Measurements from ENCODE around the gene HNRNPA0.

DNA sequence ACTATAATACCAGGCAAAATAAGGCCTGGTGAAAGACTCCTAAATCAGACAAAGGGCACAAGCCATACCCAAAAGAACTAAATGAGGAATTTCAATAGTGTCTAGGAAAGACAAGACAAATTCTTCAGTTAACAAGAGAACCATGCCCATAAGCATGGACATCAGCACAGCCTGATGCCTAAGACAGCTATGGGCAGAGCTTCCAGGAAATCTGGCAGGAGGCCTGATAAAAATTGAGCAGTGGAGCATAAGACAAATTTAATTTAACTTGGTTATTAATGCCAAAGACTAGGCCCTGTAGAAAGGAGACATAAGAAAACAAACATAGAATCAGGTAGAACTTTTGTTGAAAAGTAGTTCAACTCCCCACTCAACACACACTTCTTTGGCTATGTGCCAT is 35.6 kb downstream of the HNRNPA0 start:
- TF ChIP-seq, protein P1, sequence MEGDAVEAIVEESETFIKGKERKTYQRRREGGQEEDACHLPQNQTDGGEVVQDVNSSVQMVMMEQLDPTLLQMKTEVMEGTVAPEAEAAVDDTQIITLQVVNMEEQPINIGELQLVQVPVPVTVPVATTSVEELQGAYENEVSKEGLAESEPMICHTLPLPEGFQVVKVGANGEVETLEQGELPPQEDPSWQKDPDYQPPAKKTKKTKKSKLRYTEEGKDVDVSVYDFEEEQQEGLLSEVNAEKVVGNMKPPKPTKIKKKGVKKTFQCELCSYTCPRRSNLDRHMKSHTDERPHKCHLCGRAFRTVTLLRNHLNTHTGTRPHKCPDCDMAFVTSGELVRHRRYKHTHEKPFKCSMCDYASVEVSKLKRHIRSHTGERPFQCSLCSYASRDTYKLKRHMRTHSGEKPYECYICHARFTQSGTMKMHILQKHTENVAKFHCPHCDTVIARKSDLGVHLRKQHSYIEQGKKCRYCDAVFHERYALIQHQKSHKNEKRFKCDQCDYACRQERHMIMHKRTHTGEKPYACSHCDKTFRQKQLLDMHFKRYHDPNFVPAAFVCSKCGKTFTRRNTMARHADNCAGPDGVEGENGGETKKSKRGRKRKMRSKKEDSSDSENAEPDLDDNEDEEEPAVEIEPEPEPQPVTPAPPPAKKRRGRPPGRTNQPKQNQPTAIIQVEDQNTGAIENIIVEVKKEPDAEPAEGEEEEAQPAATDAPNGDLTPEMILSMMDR (IDR thresholded peaks at IDR 0.05) = no peak
- TF ChIP-seq POLR2A (IDR thresholded peaks at IDR 0.05) = no peak

Data from uterus (tissue), 2 donors.